ENCODE measurements around the gene ELOVL3.

DNA sequence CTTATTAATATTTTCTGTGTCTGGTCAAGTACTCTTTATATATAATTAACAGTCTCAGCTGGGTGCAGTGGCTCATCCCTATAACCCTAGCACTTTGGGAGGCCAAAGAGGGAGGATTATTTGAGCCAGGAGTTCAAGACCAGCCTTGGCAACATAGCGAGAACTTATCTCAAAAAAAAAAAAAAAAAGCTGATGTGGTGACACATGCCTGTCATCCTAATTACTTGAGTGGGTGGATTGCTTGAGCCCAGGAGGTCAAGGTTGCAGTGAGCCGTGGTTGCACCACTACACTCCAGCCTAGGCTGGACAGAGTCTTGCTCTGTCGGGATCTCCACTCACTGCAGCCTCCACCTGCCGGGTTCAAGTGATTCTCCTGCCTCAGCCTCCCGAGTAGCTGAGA is 6.7 kb upstream of the ELOVL3 start:
- TF ChIP-seq, protein P1, sequence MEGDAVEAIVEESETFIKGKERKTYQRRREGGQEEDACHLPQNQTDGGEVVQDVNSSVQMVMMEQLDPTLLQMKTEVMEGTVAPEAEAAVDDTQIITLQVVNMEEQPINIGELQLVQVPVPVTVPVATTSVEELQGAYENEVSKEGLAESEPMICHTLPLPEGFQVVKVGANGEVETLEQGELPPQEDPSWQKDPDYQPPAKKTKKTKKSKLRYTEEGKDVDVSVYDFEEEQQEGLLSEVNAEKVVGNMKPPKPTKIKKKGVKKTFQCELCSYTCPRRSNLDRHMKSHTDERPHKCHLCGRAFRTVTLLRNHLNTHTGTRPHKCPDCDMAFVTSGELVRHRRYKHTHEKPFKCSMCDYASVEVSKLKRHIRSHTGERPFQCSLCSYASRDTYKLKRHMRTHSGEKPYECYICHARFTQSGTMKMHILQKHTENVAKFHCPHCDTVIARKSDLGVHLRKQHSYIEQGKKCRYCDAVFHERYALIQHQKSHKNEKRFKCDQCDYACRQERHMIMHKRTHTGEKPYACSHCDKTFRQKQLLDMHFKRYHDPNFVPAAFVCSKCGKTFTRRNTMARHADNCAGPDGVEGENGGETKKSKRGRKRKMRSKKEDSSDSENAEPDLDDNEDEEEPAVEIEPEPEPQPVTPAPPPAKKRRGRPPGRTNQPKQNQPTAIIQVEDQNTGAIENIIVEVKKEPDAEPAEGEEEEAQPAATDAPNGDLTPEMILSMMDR (IDR thresholded peaks at IDR 0.05): no peak
- no peak for TF ChIP-seq POLR2AphosphoS5 (IDR thresholded peaks at IDR 0.05)
